Uterus (tissue), 4 donors: ENCODE data around the gene IRF4. TPM values are rescaled to one million over a fixed set of nuclear protein-coding genes. Genes with fewer than 3 reads are reported as not detected.
"Not testable (repeated sequence)": the region's sequence is repeated elsewhere in the genome, so short reads cannot be mapped to it uniquely, and the experiment has no call there.

Experiments
- DNase-seq, 2 donors: peaks; one replicate each; pipeline ENCODE4 v3.0.0-alpha.2; 2019 to 2020
- H3K27ac ChIP-seq, 2 donors: fragments of 200-600 bp; sonication (generic); 1 replicate in 1 of 2; 2 replicates in 1 of 2; pipeline ENCODE4 v1.5.1; 2016 to 2018
- H3K27me3 ChIP-seq, 2 donors: fragments of 200-600 bp; sonication (generic); one replicate each; pipeline ENCODE4 v1.5.1; 2018 to 2019; ENCODE audit warnings: control low read depth in 1 of 2
- H3K36me3 ChIP-seq, 2 donors: fragments of 200-600 bp; sonication (generic); one replicate each; pipeline ENCODE4 v1.5.1; 2019; ENCODE audit warnings: control low read depth in 1 of 2
- H3K4me1 ChIP-seq, 2 donors: fragments of 200-600 bp; sonication (generic); one replicate each; pipeline ENCODE4 v1.5.1; 2018 to 2019; ENCODE audit warnings: control low read depth in 1 of 2
- H3K4me3 ChIP-seq, 2 donors: fragments of 200-600 bp; sonication (generic); 1 replicate in 1 of 2; 2 replicates in 1 of 2; pipeline ENCODE4 v1.5.1; 2018 to 2019; ENCODE audit warnings: mild to moderate bottlenecking in 1 of 2
- H3K9me3 ChIP-seq, 2 donors: fragments of 200-600 bp; sonication (generic); one replicate each; pipeline ENCODE4 v1.5.1; 2019; ENCODE audit warnings: control low read depth in 1 of 2
- POLR2A ChIP-seq, 2 donors: fragments of 450-650 bp; IDR thresholded peaks; one replicate each; pipeline ENCODE4 v1.6.1; 2016; ENCODE audit warnings: antibody characterized with exemption in 2 of 2, mild to moderate bottlenecking in 1 of 2, moderate library complexity in 1 of 2
- intact Hi-C: fragments of 100-400 bp; cut with DNase I; formaldehyde crosslinking; loops from one replicate; pipeline ENCODE4 v1.15.1; 2023; ENCODE audit warnings: low total_unique reads
- total RNA-seq, 4 donors: library from RNA; depleted of rRNA in 3 of 4; stranded (reverse); fragments of >200 nt in 3 of 4; gene quantifications; one replicate each; pipeline versions ENCODE4 v1.1.0 to v1.2.4, GENCODE V29; 2014 to 2023
- TF ChIP-seq, protein P1 (sequence below), 4 experiments: fragments of 200-600 bp in 2 of 4; fragments of 450-650 bp in 2 of 4; sonication (generic) in 2 of 4; IDR thresholded peaks; one replicate each; pipeline ENCODE4 v1.5.1; 2016 to 2019; ENCODE audit warnings: antibody characterized with exemption in 4 of 4, mild to moderate bottlenecking in 2 of 4, moderate library complexity in 1 of 4
- donor health status: DM: yes; HTN: yes; CAD: no.

IRF4 gene
- total RNA-seq, 4 donors from 2014 or later, result 0.55 to 2.0 TPM; not detected in 2

DNA sequence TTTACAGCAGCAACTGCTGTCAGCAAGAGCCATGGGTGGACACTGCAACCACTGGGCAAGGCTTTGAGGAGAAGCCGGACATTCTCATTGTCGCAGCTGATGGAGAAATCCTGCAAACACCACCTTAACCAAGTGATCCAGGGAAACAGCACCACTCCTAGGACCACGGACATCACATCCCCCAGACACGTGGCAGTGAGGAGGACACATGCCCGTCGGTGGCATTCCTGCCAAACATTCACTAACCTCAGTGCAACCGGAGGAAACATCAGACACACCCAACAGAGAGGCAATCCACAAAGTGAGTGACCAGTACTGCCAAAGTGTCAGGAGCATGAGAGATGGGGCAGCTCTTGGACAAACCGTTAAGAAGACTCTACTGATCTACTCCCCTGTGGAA is 16.6 kb upstream of the IRF4 start:
- no peak overlapping the region for H3K4me3 ChIP-seq
- intact Hi-C loops, result no loop called here
- DNase-seq, result no peak
- no peaks in the 10 kb centered on the region for H3K9me3 ChIP-seq
- peaks cover 0 to 9% of the 10 kb centered on the region in 2 donors for H3K27me3 ChIP-seq
- no peaks in the 10 kb centered on the region for H3K4me1 ChIP-seq
- TF ChIP-seq POLR2A (IDR thresholded peaks at IDR 0.05), result no peak
- H3K36me3 ChIP-seq, result no peaks in the 10 kb centered on the region
- H3K27ac ChIP-seq, result no peak overlapping the region

DNA sequence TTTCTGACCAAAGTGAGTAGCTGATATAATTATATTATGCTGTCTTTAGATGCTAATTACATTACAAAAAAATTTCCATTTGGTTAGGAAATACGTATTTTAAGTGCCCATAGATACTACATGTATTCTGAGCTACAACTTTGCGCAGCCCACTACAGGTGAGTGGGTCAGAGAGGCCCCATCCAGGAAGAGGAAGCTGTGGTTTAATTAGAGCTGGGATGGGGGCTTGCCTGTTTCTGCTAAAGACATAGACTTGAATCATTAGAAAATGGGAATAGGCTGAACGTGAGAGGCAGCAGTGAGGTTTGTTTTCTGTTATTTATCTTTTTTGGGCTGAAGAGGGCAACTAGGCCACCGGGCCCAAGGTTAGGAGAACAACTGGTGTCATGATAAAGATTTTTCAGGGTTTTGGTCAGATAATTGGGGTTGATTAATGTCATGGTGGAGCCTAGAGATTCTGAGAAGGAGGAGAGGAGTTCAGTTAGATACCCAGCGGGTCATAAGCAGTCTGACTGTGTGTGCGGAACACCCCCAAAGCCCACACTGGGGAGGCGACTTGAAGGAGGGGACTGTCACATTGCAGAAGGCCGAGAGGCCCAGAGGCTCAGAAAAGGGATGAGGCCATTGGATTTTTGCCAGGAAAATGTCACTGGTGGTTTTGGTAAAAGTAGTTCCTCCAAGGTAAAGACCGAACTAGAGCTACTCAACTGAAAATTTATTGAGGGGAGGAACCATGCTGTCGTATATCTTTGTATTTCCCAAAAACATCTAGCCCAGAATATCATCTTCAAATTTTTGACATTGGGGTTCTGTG is 14.5 kb upstream of the IRF4 start:
- no peak for TF ChIP-seq POLR2A (IDR thresholded peaks at IDR 0.05)
- TF ChIP-seq, protein P1, sequence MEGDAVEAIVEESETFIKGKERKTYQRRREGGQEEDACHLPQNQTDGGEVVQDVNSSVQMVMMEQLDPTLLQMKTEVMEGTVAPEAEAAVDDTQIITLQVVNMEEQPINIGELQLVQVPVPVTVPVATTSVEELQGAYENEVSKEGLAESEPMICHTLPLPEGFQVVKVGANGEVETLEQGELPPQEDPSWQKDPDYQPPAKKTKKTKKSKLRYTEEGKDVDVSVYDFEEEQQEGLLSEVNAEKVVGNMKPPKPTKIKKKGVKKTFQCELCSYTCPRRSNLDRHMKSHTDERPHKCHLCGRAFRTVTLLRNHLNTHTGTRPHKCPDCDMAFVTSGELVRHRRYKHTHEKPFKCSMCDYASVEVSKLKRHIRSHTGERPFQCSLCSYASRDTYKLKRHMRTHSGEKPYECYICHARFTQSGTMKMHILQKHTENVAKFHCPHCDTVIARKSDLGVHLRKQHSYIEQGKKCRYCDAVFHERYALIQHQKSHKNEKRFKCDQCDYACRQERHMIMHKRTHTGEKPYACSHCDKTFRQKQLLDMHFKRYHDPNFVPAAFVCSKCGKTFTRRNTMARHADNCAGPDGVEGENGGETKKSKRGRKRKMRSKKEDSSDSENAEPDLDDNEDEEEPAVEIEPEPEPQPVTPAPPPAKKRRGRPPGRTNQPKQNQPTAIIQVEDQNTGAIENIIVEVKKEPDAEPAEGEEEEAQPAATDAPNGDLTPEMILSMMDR (IDR thresholded peaks at IDR 0.05), result no peak
- Histone ChIP-seq H3K27me3 (peaks cover 0 to 9% of the 10 kb centered on the region in 2 donors), H3K4me3 (no peak overlapping the region), H3K9me3 (no peaks in the 10 kb centered on the region), H3K36me3 (no peaks in the 10 kb centered on the region), H3K4me1 (no peaks in the 10 kb centered on the region), H3K27ac (no peak overlapping the region)
- no peak for DNase-seq
- intact Hi-C loops, result no loop called here

DNA sequence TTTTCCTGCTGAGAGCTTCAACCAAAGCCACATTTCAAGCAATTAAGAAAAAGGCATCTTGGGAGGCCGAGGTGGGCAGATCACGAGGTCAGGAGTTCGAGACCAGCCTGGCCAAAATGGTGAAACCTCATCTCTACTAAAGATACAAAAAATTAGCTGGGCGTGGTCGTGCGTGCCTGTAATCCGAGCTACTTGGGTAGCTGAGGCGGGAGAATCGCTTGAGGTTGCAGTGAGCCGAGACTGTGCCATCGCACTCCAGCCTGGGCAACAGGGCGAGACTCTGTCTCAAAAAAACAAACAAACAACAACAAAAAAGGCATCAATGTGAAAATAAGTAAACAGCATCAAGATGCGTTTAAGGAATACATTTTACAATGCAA is 13.9 kb upstream of the IRF4 start:
- H3K36me3 ChIP-seq, H3K4me3 ChIP-seq, H3K27ac ChIP-seq, H3K9me3 ChIP-seq, DNase-seq, H3K4me1 ChIP-seq, intact Hi-C loops, H3K27me3 ChIP-seq: not testable (repeated sequence)

DNA sequence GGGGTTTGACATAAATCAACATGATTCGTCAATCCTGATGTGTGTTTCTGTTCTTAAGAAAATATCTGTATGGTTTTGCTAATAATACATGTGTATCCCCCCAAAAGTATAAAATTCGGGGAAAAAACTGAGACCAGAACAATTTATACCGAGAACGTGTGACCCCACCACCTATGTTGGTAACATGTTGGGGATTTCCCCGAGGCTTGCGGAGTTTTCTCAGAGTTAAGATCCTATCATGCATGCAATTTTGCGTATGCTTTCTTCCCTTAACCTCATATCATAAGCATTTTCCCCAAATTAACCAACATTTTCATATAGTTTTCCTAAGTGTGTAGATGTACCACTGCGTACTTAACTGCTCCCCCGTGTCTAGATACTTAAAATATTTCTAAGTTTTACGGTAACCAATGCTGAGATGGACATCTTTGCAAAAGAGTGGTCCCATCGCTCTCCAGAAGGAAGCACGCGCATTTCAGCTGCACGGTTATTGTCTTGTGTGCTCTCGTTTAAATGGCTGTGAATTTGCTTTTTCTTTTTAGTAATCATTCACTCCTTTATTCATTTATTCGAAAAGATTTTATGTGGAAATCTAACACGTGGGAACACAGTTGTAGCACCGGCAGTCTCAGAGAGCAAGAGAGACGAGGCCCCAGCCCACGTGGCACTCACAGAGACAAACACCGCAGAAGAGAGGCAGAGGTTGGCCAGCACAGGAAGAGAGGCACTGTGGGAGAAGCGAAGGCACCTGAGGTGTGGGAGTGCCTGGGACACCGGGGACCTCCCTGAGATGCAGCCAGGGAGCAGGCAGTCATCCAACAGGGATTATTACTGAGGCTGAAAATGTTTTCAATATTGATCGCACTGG is 13.2 kb upstream of the IRF4 start:
- intact Hi-C loops, result no loop called here
- Histone ChIP-seq H3K9me3 (no peaks in the 10 kb centered on the region), H3K36me3 (no peaks in the 10 kb centered on the region), H3K27ac (no peak overlapping the region), H3K4me3 (no peak overlapping the region), H3K27me3 (no peaks in the 10 kb centered on the region), H3K4me1 (no peaks in the 10 kb centered on the region)
- no peak for TF ChIP-seq POLR2A (IDR thresholded peaks at IDR 0.05)
- TF ChIP-seq, protein P1 (IDR thresholded peaks at IDR 0.05), result no peak
- DNase-seq, result no peak

DNA sequence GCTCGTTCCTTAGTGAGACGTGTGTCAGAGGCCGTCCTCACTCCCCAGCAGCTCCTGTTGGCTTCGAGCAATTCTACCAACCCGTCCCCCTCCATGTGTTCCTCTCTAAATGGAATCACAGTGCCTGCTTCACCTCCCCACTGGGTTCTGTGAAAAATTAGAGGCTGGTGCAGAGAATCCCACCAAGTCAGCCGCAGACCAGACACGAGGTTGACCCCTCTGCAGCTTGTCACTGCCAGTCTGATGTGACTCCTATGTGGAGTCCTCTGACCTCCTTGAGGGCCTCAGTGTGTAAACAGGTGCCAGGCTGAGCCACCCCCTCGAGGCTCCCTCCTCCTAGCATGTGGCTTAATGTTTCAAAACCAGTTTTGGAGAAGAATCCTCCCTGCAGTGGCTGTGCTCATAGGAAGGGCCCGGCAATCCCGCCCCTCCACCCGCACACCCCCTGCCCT is 12.6 kb upstream of the IRF4 start:
- no peak for TF ChIP-seq POLR2A (IDR thresholded peaks at IDR 0.05)
- TF ChIP-seq, protein P1 (IDR thresholded peaks at IDR 0.05), result no peak
- no peaks in the 10 kb centered on the region for H3K27me3 ChIP-seq
- no peaks in the 10 kb centered on the region for H3K4me1 ChIP-seq
- no peak overlapping the region for H3K27ac ChIP-seq
- intact Hi-C loops, result no loop called here
- no peaks in the 10 kb centered on the region for H3K9me3 ChIP-seq
- H3K36me3 ChIP-seq, result no peaks in the 10 kb centered on the region
- no peak overlapping the region for H3K4me3 ChIP-seq
- DNase-seq, result no peak
